Central memory CD8-positive, alpha-beta T cell (primary cell): ENCODE measurements around the gene CD9.

Experiments used
- ATAC-seq: fragments of 150-1000 bp; cut with Tn5 transposase; replicated peaks from 2 replicates; pipeline ENCODE4 v1.10.0; 2022; ENCODE audit warnings: mild to moderate bottlenecking, moderate FRiP score, moderate number of reproducible peaks; ENCODE audit not compliant: poor library complexity, severe bottlenecking; ENCODE audit errors: extremely low read depth
- DNase-seq, 2 donors: peaks; one replicate each; pipeline ENCODE4 v3.0.0; 2021; ENCODE audit warnings: low spot score in 2 of 2
- H3K27ac Mint-ChIP-seq: one replicate; pipeline ENCODE4 v1.8.0; 2022; ENCODE audit warnings: low read depth, mild to moderate bottlenecking, moderate library complexity, mixed read lengths
- H3K27me3 Mint-ChIP-seq: one replicate; pipeline ENCODE4 v1.8.0; 2022; ENCODE audit warnings: mixed read lengths
- H3K36me3 Mint-ChIP-seq: one replicate; pipeline ENCODE4 v1.8.0; 2022; ENCODE audit warnings: mild to moderate bottlenecking, moderate library complexity, mixed read lengths; ENCODE audit not compliant: insufficient read depth
- H3K4me1 Mint-ChIP-seq: one replicate; pipeline ENCODE4 v1.8.0; 2022; ENCODE audit warnings: mixed read lengths
- H3K4me3 Mint-ChIP-seq: one replicate; pipeline ENCODE4 v1.8.0; 2022; ENCODE audit warnings: mild to moderate bottlenecking, moderate library complexity, mixed read lengths
- H3K9me3 Mint-ChIP-seq: one replicate; pipeline ENCODE4 v1.8.0; 2022; ENCODE audit warnings: mixed read lengths

CD9 gene

GRCh38 chr12:6223545-6223944 is 23.3 kb downstream of the CD9 start:
- DNase-seq (no peak), ATAC-seq (no peak)
- H3K4me3 Mint-ChIP-seq = no peak overlapping the region
- peaks cover 2% of the 10 kb centered on the region for H3K36me3 Mint-ChIP-seq
- no peak overlapping the region for H3K27ac Mint-ChIP-seq
- peaks cover 11% of the 10 kb centered on the region for H3K27me3 Mint-ChIP-seq
- H3K4me1 Mint-ChIP-seq = no peaks in the 10 kb centered on the region
- no peaks in the 10 kb centered on the region for H3K9me3 Mint-ChIP-seq

- Mint-ChIP-seq H3K27ac (no peak overlapping the region), H3K4me3 (no peak overlapping the region), H3K27me3 (peaks cover 8% of the 10 kb centered on the region), H3K4me1 (no peaks in the 10 kb centered on the region), H3K36me3 (peaks cover 2% of the 10 kb centered on the region), H3K9me3 (no peaks in the 10 kb centered on the region)
- no peak for ATAC-seq
- DNase-seq = no peak
Measured at GRCh38 chr12:6224550-6224949, 24.4 kb downstream of the CD9 start.

GRCh38 chr12:6225630-6226001 is 25.4 kb downstream of the CD9 start:
- no peaks in the 10 kb centered on the region for H3K9me3 Mint-ChIP-seq
- H3K36me3 Mint-ChIP-seq = peaks cover 5% of the 10 kb centered on the region
- DNase-seq (no peak), ATAC-seq (no peak)
- peaks cover 8% of the 10 kb centered on the region for H3K27me3 Mint-ChIP-seq
- H3K4me3 Mint-ChIP-seq = no peak overlapping the region
- H3K27ac Mint-ChIP-seq = no peak overlapping the region
- H3K4me1 Mint-ChIP-seq = peaks cover 6% of the 10 kb centered on the region

DNA sequence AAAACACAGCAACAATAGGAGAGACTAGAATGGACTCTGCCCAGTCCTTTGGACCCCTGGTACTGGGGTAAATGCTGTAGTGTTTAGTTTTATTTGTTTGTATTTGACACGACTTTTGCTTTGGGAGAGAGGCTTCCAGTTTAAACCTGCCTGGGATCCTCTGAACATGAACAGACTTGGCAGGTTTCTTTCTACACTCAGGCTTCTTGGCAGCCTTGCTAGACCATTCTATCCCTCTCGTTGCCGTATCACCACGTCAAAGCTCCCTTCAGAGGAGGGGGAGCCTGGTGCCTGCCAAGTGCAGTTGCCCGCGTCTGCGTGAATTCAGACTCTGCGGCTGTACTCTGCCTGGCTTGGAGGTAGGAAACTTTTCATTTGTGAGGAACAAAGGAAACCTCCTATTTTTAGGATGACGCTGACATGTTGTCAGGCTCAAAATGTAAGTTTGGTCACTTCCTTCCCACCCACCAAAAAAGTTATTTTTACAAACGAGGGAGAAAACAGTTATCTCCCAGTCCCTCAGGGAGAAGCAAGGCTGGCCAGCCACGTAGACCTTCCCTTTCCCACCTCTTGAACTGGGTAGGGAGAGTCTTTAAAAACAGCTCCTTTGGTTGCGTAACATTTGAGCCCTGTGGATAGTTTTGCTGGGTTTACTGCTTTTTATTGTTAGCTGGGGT is 25.9 kb downstream of the CD9 start:
- no peak for ATAC-seq
- H3K27ac Mint-ChIP-seq = no peak overlapping the region
- no peaks in the 10 kb centered on the region for H3K9me3 Mint-ChIP-seq
- H3K27me3 Mint-ChIP-seq = peaks cover 8% of the 10 kb centered on the region
- H3K4me1 Mint-ChIP-seq = peaks cover 11% of the 10 kb centered on the region
- DNase-seq = no peak
- H3K36me3 Mint-ChIP-seq = peaks cover 7% of the 10 kb centered on the region
- no peak overlapping the region for H3K4me3 Mint-ChIP-seq

- Mint-ChIP-seq H3K4me3 (no peak overlapping the region), H3K4me1 (peaks cover 17% of the 10 kb centered on the region), H3K27ac (no peak overlapping the region), H3K36me3 (peaks cover 7% of the 10 kb centered on the region), H3K27me3 (peaks cover 8% of the 10 kb centered on the region), H3K9me3 (no peaks in the 10 kb centered on the region)
- DNase-seq (no peak), ATAC-seq (no peak)
Measured at GRCh38 chr12:6226679-6227051, 26.5 kb downstream of the CD9 start.

- no peak overlapping the region for H3K27ac Mint-ChIP-seq
- H3K4me1 Mint-ChIP-seq = peaks cover 32% of the 10 kb centered on the region
- H3K4me3 Mint-ChIP-seq = no peak overlapping the region
- H3K36me3 Mint-ChIP-seq = peaks cover 7% of the 10 kb centered on the region
- ATAC-seq (no peak), DNase-seq (no peak)
- H3K27me3 Mint-ChIP-seq = no peaks in the 10 kb centered on the region
- no peaks in the 10 kb centered on the region for H3K9me3 Mint-ChIP-seq
Measured at GRCh38 chr12:6228535-6229223, 28.5 kb downstream of the CD9 start.

DNA sequence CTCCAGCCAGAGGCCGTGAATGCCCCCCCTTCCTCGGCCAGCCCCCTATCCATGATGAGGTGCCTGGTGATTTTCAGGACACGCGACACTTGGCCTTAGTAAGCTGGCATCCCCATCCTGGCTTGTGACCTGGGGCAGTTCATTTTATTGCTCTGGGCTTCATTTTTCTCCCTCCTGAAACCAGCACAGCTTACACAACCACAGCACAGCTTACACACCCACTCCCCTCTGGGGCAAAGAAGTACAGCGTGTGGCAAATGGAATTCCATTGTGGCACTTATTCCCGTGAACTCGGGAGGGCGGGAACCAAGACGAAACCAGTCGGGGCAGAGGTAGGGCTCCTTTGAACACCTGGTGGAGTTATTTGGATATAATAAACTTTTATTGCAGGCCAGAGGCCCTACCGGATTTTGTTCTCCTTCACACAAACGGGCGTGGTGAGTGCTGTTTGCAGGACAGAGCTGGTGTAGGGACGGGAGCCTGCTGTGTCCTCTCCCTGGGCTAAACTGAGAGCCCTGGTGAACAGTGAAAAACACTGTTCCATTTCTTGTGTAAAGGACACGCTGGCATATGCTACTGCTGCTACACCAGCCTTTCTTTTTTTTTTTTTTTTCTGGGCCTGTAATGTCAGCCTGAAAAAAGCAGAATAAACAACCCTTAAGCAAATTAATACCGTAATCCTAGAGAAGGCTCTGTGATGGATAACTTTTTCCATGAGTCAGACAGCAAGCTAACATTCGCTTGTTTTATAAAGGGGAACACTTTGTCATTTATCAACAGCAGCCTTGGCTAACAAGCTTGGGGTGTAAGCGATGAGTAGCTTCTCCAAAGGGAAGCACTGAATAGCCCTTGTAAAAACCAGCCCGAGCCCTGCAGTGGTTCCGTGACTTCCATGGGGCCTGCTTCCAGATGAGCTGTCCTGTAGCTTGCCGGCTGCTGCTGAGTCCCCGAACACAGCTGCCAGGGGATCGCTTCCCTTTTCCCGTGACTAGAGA is 29.3 kb downstream of the CD9 start:
- H3K36me3 Mint-ChIP-seq = peaks cover 7% of the 10 kb centered on the region
- ATAC-seq (no peak), DNase-seq (no peak)
- no peak overlapping the region for H3K4me3 Mint-ChIP-seq
- H3K9me3 Mint-ChIP-seq = no peaks in the 10 kb centered on the region
- peak overlapping the region; percentile 79 for H3K27ac Mint-ChIP-seq
- H3K4me1 Mint-ChIP-seq = peaks cover 32% of the 10 kb centered on the region
- H3K27me3 Mint-ChIP-seq = no peaks in the 10 kb centered on the region

GRCh38 chr12:6230321-6231110 is 30.3 kb downstream of the CD9 start:
- peak; percentile 49 to 79 for DNase-seq
- H3K9me3 Mint-ChIP-seq = no peaks in the 10 kb centered on the region
- H3K27me3 Mint-ChIP-seq = no peaks in the 10 kb centered on the region
- peaks cover 32% of the 10 kb centered on the region for H3K4me1 Mint-ChIP-seq
- ATAC-seq = peak; percentile 99
- H3K27ac Mint-ChIP-seq = peak overlapping the region; percentile 79
- H3K4me3 Mint-ChIP-seq = peak overlapping the region; percentile 62
- peaks cover 7% of the 10 kb centered on the region for H3K36me3 Mint-ChIP-seq

DNA sequence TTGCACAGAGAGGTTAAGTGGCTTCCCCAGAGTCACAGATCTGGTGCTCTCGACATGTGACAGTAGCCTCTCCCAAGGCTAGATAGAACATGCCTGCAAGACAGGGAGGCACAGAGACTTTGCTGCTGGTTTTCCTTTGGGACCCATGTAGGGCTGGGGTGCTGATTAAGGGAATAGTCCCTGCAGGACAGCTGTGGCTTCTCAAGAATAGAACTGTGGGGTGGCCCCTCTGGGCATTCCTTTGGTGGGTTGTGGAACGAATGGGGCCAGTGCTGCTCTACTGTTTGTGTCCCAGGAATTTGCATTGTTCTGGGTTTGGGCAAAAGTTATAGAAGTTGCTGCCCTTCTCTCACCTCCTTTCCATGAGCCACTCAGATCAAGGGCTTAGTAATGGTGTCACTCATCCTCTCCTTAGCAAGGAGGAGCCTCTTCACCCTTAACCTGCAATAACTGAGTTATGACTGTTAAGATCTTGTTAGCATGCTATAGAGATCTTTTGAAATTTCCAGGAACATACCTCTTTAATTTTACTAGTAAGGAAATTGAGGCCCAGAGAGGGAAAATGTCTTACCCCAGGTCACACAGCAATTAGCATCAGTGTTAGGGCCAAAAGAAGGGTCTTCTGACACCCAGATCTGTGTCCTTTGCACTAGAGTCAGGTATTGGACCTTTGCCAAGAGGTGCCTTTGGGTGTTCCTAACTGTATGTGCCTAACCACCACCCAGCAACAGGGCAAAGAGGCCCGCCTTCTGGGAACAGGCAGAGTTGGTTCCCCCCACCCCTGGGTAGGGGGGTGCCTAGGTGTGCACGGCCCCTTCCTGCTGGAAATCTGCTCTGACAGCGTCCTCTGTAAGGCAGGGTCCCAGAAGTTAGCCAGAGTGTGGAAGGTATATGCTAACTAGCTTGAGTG is 31.4 kb downstream of the CD9 start:
- no peaks in the 10 kb centered on the region for H3K9me3 Mint-ChIP-seq
- peaks cover 32% of the 10 kb centered on the region for H3K4me1 Mint-ChIP-seq
- ATAC-seq (no peak), DNase-seq (no peak)
- peaks cover 7% of the 10 kb centered on the region for H3K36me3 Mint-ChIP-seq
- H3K27me3 Mint-ChIP-seq = no peaks in the 10 kb centered on the region
- peak overlapping the region; percentile 62 for H3K4me3 Mint-ChIP-seq
- H3K27ac Mint-ChIP-seq = peak overlapping the region; percentile 79

- DNase-seq = no peak
- Mint-ChIP-seq H3K9me3 (no peaks in the 10 kb centered on the region), H3K27me3 (no peaks in the 10 kb centered on the region), H3K36me3 (peaks cover 6% of the 10 kb centered on the region), H3K4me3 (no peak overlapping the region), H3K27ac (no peak overlapping the region), H3K4me1 (peaks cover 32% of the 10 kb centered on the region)
- no peak for ATAC-seq
Measured at GRCh38 chr12:6233121-6233971, 33.1 kb downstream of the CD9 start.

- Mint-ChIP-seq H3K27ac (no peak overlapping the region), H3K4me3 (no peak overlapping the region), H3K4me1 (peaks cover 32% of the 10 kb centered on the region), H3K9me3 (no peaks in the 10 kb centered on the region), H3K36me3 (peaks cover 6% of the 10 kb centered on the region), H3K27me3 (peaks cover 2% of the 10 kb centered on the region)
- DNase-seq (no peak), ATAC-seq (no peak)
Measured at GRCh38 chr12:6234214-6234613, 34.0 kb downstream of the CD9 start.
